GM21528 (cell line): ENCODE results near the gene SCN8A.
"Not testable (repeated sequence)": the region's sequence is repeated elsewhere in the genome, so short reads cannot be mapped to it uniquely, and the experiment has no call there.

Experiments used
- ATAC-seq: cut with Tn5 transposase; IDR thresholded peaks from one replicate; pipeline ENCODE4 v1.9.1; 2021; ENCODE audit warnings: mild to moderate bottlenecking, moderate library complexity; ENCODE audit not compliant: unreplicated experiment, low FRiP score

SCN8A gene

DNA sequence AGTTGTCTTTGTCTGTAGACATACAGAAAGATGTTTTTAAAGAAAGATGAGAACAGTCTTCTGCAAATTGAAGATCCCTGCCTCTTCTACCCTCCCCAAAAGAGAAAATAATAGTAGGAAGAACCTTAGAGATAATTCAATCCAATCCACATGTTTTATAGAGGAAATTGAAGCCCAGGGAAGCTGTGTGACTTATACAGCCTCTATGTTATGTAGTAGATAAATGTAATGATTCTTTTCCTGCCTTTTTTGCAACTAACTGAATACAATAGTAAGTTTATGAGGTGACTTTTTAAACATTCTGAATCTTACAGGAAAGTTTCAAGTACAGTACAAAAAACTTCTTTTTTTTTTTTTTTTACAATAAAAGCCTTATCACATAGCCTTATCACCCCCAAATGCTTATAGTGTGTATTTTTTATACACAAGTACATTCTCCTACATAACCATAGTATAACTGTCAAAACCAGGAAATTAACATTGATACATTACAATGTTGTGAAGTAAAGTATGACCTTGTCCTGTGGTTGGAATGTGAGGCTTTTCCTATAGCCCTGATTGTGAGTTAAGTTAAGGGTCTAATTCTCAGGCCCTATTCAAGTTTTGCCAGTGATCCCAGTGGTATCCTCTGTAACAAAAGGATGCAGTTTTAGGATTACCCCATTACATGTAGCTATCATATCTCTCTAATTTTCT lies 163.1 kb downstream of the SCN8A start:
- ATAC-seq, result no peak

- ATAC-seq, result no peak
Measured at GRCh38 chr12:51755251-51755650, 164.2 kb downstream of the SCN8A start.

- ATAC-seq, result no peak
Measured at GRCh38 chr12:51759175-51759574, 168.1 kb downstream of the SCN8A start.

GRCh38 chr12:51759695-51760094 lies 168.7 kb downstream of the SCN8A start:
- no peak for ATAC-seq

DNA sequence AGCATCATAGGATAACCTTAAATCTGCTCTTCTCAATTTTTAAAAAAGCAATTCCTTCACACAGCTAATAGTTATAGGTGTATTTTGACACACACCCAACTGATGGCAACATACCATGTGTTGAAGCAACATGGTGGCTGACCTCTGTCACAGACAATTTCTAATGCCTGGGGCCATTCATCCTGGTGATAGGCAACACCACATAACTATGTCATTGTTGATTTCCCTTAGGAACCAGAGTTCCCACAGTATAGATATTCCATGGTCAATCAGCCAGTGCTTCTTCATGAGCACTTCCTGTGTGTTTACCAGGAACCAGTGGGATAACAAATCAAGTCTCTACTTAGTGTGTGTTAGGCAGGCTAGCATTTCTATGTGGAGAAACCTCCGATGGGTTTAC lies 169.2 kb downstream of the SCN8A start:
- ATAC-seq, result no peak

DNA sequence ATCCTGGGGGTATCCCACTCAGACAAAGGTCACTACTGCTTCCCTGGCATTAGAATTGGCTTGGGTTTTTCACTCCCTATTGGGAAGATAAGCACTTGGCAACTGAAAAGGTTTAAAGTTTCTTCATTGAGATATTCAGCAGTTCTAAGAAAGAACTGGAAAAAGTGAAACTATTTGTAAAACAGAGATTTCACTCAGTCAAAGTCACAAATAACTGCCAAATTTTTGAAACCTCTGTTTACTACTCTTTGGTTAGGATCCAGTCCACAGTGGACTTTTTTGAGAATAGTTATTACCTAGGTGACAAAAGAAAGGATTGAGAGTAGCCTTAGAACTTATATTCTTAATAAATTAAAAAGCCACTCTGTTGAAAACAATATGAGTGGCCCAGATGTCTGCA lies 172.7 kb downstream of the SCN8A start:
- ATAC-seq, result no peak

- no peak for ATAC-seq
Measured at GRCh38 chr12:51766067-51766676, 175.1 kb downstream of the SCN8A start.

DNA sequence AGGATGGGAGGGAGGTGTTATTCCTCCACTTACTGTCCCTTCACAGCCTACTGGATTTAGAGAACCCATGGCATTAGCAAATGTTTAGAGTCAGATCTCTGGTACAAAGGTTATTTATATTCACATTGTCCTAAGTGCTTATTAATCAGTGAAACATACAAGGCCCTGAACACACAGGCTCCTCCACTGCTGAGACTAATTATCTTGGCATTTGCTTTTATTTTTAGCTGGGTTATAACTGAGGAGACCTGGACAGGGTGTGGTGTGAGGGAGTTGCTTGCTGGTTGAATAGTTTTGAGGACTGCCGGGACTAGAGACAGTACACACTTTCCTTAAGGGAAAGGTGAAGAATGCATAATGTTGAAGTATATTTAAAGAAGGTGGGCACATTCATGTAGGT lies 180.0 kb downstream of the SCN8A start:
- ATAC-seq, result no peak

DNA sequence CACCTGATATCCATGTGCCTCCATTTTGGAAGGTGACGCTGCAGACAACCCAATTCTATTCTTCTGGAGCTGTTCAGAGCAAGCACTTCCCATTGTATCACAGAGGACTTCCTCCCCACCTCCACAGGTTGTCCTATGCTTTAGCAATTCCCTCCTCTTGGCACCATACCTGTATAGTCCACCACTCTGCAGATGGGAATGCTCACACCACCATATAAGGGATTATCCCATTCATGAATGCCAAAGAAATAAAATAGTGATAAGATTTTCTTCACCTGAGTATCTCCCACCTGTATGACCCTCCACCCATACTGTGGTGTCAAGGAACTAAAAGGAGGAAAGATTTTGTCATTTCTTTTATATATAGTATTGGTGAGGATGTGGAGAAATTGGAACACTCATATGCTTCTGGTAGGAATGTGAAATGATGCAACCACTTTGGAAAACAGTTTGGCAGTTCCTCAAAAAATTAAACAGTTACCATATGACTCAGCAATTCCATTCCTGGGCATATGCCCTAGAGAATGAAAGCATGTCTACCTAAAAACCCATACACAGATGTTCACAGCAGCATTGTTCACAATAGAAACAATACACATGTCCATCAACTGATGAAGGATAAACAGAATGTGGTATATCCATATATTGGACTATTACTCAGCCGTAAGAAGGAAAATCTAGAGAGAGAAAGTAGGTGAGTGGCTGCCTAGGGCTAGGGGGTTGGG lies 182.3 kb downstream of the SCN8A start:
- no peak for ATAC-seq

- no peak for ATAC-seq
Measured at GRCh38 chr12:51774933-51775332, 183.9 kb downstream of the SCN8A start.

GRCh38 chr12:51777457-51777856 lies 186.4 kb downstream of the SCN8A start:
- no peak for ATAC-seq

DNA sequence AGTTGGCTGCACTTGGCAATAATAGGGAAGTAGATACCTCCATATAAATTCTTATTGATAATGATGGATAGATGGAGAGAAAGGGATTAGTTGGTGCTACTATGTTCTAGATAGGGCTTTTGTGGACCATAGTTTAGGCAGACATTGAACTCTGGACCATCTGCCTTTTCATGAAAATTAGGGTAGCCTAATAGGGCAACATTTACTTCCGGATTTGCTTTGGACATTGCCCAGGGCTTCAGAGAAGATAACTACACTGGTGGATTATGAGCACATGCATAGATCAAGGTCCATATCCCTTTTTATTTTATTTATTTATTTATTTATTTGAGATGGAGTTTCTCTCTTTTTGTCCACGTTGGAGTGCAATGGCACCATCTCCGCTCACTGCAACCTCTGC lies 186.9 kb downstream of the SCN8A start:
- ATAC-seq, result no peak

DNA sequence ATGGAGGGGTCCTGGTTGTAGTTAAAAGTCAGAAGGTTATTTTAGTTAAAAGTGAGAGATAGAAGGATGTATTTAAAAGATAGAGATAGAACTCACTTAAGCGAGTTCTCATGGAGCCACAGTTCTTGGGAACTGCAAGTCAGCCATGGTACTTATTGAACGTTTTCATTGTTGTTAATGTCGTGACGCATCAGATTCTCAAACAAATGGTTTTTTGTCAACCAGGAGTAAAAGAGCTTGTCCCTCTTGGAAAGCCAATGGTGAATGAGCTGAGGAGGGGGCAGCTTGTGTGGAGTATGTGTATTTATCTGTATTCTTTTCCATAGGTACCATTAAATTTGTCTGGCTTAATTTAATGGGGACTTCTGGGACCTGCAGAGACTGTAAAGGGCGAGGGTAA lies 188.8 kb downstream of the SCN8A start:
- no peak for ATAC-seq

- no peak for ATAC-seq
Measured at GRCh38 chr12:51784688-51785087, 193.7 kb downstream of the SCN8A start.

DNA sequence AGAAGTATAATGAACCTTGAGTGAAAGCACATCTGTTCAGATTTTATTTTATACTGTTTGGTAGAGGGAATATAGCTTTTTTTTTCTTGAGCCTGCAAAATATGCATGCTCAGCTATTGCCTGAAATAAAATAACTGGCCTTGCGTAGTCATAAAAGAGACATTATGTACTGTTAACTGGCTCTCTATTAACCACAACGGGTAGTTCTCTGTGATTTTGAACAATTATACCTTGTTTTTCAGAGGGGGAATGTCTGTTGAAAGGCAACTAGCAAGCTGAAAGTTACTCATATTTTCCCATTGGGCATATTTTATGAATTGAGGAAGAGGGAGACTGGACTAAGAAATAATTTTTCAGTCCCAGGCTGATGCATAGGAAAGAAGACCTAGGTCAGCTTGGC lies 194.9 kb downstream of the SCN8A start:
- no peak for ATAC-seq

- no peak for ATAC-seq
Measured at GRCh38 chr12:51788876-51789275, 197.8 kb downstream of the SCN8A start.

GRCh38 chr12:51792417-51792816 lies 201.4 kb downstream of the SCN8A start:
- ATAC-seq, result no peak

DNA sequence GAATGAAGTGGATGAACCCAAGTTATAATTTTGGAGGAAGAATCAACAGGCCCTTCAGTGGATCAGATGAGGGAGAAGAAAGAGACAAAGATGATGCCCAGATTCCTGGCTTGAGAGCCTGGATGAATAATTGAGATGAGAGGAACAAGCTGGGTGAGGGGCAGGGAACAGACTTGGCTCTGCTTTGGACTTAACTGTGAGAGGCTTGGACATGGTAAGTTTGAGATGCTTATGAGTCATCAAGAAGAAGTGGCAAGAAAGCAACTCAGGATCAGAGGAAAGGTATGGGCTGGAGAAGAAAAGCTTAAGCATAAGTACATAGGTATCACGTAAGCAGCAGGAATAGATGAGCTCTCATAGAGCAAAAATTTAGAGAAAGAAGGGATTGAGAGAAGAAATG lies 202.2 kb downstream of the SCN8A start:
- no peak for ATAC-seq

DNA sequence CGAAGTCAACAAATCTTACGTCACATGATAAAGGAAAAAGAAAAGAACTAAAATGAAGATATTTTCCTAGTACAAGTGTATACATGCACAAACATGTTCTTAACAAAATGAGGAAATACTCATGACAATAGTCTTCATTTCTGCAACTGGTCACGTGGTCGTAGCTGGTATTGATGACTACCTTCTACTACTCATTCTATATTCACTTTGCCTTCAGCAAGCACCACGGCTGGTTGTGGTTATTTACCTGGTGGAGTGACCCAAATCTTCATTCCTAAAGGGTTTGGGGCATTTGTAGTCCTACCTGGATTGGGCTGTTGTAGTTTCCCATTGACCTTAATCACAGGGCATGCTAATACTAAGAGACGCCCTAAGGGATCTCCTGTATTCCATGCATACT lies 206.3 kb downstream of the SCN8A start:
- no peak for ATAC-seq

DNA sequence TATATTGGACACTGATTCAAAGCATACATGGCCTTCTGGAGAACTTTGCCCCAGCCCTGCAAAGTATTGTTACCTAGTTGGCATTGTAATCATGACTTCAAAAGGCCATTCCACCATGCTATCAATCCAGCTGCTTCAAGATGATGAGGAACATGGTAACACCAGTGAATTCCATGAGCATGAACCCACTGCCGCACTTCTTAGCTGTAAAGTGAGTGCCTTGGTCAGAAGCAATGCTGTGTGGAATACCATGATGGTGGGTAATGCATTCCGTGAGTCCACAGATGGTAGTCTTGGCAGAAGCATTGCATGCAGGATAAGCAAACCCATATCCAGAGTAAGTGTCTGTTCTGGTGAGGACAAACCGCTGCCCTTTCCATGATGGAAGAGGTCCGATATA lies 207.0 kb downstream of the SCN8A start:
- not testable (repeated sequence) for ATAC-seq

DNA sequence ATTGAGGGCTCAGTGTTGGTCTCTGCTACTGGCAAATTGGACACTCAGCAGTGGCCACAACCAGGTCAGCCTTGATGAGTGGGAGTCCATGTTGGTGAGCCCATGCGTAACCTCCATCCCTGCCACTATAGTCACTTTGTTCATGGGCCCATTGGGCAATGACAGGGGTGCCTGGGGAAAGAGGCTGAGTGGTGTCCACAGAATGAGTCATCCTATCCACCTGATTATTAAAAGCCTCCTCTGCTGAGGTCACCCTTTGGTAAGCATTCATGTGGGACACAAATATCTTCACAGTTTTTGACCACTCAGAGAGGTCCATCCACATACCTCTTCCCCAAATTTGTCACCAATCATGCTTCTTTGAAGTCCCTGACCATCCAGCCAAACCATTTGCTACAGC lies 207.5 kb downstream of the SCN8A start:
- no peak for ATAC-seq

- ATAC-seq, result no peak
Measured at GRCh38 chr12:51801027-51801426, 210.0 kb downstream of the SCN8A start.
